Measurements from ENCODE around the gene RHOT1. TPM values are rescaled to one million over a fixed set of nuclear protein-coding genes. Genes with fewer than 3 reads are reported as not detected.

RHOT1 gene
- total RNA-seq, 1 experiment from 2014 or later: 22.3 TPM

DNA sequence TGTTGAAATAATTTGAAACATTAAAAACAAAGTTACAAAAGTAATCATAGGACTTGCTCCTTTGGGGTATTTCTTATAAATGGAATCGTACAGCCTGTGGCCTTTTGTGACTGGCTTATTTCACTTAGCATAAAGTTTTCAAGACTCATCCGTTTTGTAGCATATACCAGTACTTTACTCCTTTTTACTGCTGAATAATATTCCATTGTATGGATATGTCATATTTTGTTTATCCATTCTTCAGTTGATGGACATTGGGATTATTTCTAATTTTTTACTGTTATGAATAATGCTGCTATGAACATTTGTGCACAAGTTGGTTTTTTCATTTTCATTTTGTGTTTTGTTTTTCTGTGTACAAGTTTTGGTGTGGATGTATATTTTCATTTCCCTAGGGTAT, 93.3 kb downstream of the RHOT1 start:
- no peak overlapping the region for H3K4me3 ChIP-seq (ENCODE audit: low read length)
- ChIA-PET CTCF (no interaction called here), POLR2A (ENCODE audit: unreplicated experiment) (no interaction called here)
- no peak overlapping the region for H3K9ac ChIP-seq (ENCODE audit: low read length)
- no TSS peak for BruUV-seq (replicated peaks)
- TF ChIP-seq, protein P1, sequence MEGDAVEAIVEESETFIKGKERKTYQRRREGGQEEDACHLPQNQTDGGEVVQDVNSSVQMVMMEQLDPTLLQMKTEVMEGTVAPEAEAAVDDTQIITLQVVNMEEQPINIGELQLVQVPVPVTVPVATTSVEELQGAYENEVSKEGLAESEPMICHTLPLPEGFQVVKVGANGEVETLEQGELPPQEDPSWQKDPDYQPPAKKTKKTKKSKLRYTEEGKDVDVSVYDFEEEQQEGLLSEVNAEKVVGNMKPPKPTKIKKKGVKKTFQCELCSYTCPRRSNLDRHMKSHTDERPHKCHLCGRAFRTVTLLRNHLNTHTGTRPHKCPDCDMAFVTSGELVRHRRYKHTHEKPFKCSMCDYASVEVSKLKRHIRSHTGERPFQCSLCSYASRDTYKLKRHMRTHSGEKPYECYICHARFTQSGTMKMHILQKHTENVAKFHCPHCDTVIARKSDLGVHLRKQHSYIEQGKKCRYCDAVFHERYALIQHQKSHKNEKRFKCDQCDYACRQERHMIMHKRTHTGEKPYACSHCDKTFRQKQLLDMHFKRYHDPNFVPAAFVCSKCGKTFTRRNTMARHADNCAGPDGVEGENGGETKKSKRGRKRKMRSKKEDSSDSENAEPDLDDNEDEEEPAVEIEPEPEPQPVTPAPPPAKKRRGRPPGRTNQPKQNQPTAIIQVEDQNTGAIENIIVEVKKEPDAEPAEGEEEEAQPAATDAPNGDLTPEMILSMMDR (conservative IDR thresholded peaks at IDR 0.05; ENCODE audit: low read depth, low read length): no peak
- TF ChIP-seq EZH2phosphoT487 (IDR thresholded peaks at IDR 0.05; ENCODE audit: borderline replicate concordance, low read length) (no peak), EZH2 (IDR thresholded peaks at IDR 0.05; ENCODE audit: low read length, unreplicated experiment) (no peak)
- H3K27ac ChIP-seq (ENCODE audit: low read length): no peak overlapping the region
- no peak for ATAC-seq
- H3K79me2 ChIP-seq (ENCODE audit: low read length): no peaks in the 10 kb centered on the region
- no peaks in the 10 kb centered on the region for H3K36me3 ChIP-seq (ENCODE audit: low read depth, low read length)
- no peaks in the 10 kb centered on the region for H3K9me3 ChIP-seq (ENCODE audit: low read length)
- intact Hi-C loops (cut with micrococcal nuclease): no loop called here
- no peak for DNase-seq
- H3K4me1 ChIP-seq (ENCODE audit: insufficient read depth, low read length): no peaks in the 10 kb centered on the region
- H3K9me2 ChIP-seq (replicated peaks; ENCODE audit: low read length): no peaks in the 10 kb centered on the region
- no peaks in the 10 kb centered on the region for H3K27me3 ChIP-seq (ENCODE audit: low read length)
- H4K20me1 ChIP-seq (ENCODE audit: low read length): no peaks in the 10 kb centered on the region
- no peak overlapping the region for H3K4me2 ChIP-seq (ENCODE audit: low read length)
- H2AFZ ChIP-seq (ENCODE audit: low read length): no peak overlapping the region
- no peaks in the 10 kb centered on the region for H3F3A ChIP-seq (ENCODE audit: low read length, unreplicated experiment)

DNA sequence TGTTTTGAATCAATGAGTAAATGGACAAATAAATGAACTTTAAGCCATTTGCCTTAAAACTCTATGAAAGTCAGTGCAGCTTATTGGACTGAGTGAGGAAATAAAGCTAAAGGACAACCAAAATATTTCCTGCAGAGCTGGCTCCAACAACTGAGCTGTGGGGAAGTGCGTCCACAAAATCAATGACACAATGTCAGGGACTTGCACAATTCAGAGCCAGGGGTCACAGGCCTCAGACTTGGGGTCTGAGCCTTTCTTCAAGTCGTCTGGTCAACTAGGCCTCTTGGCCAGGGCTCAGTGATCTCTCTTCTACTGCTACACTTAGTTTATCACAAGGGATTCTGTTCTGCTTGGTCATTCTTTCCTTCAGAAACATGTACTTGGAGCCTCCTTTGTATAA, 97.2 kb downstream of the RHOT1 start:
- POLR2A ChIA-PET (ENCODE audit: unreplicated experiment): interaction anchor here (0.7 kb wide), 1 partner anchor 69 kb away, joined by 3 read pairs; no protein-coding TSS in a partner anchor
- Histone ChIP-seq H3K4me2 (ENCODE audit: low read length) (no peak overlapping the region), H3K9me3 (ENCODE audit: low read length) (no peaks in the 10 kb centered on the region), H3K36me3 (ENCODE audit: low read depth, low read length) (no peaks in the 10 kb centered on the region), H3K4me3 (ENCODE audit: low read length) (no peak overlapping the region), H3K27me3 (ENCODE audit: low read length) (no peaks in the 10 kb centered on the region), H3K27ac (ENCODE audit: low read length) (no peak overlapping the region), H3F3A (ENCODE audit: low read length, unreplicated experiment) (no peaks in the 10 kb centered on the region), H3K9ac (ENCODE audit: low read length) (no peak overlapping the region), H2AFZ (ENCODE audit: low read length) (no peak overlapping the region), H3K4me1 (ENCODE audit: insufficient read depth, low read length) (no peaks in the 10 kb centered on the region), H3K79me2 (ENCODE audit: low read length) (no peaks in the 10 kb centered on the region), H3K9me2 (replicated peaks; ENCODE audit: low read length) (no peaks in the 10 kb centered on the region), H4K20me1 (ENCODE audit: low read length) (no peaks in the 10 kb centered on the region)
- no peak for TF ChIP-seq EZH2phosphoT487 (IDR thresholded peaks at IDR 0.05; ENCODE audit: borderline replicate concordance, low read length)
- TF ChIP-seq EZH2 (IDR thresholded peaks at IDR 0.05; ENCODE audit: low read length, unreplicated experiment): no peak
- TF ChIP-seq, protein P1 (conservative IDR thresholded peaks at IDR 0.05; ENCODE audit: low read depth, low read length): no peak
- CTCF ChIA-PET: no interaction called here
- no peak for ATAC-seq
- no TSS peak for BruUV-seq (replicated peaks)
- DNase-seq: no peak
- intact Hi-C loops (cut with micrococcal nuclease): no loop called here

DNA sequence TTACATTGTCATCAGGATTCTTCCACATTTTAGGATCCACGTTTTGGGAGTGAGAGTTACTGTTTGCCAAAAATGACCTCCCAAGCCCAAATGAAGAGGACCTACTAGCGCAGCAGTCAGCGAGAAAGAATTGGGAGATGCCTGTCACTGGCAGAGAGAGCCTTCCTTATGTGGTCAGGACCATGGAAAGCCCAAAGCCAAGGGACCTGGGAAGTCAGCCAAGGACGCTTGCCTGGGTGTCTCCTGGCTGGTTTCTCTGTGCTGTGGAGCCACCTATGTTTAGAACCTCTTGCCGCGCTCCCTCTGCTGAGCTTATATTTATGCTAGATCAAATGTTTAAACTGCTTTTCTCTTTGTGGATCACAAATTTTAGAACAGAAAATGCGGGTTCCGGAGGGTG, 98.4 kb downstream of the RHOT1 start:
- DNase-seq (no peak), ATAC-seq (no peak)
- H3K27ac ChIP-seq (ENCODE audit: low read length): no peak overlapping the region
- POLR2A ChIA-PET (ENCODE audit: unreplicated experiment): no interaction called here
- CTCF ChIA-PET: no interaction called here
- TF ChIP-seq, protein P1 (conservative IDR thresholded peaks at IDR 0.05; ENCODE audit: low read depth, low read length): no peak
- TF ChIP-seq EZH2 (IDR thresholded peaks at IDR 0.05; ENCODE audit: low read length, unreplicated experiment): no peak
- TF ChIP-seq EZH2phosphoT487 (IDR thresholded peaks at IDR 0.05; ENCODE audit: borderline replicate concordance, low read length): no peak
- H3F3A ChIP-seq (ENCODE audit: low read length, unreplicated experiment): no peaks in the 10 kb centered on the region
- H3K9me3 ChIP-seq (ENCODE audit: low read length): no peaks in the 10 kb centered on the region
- H3K4me1 ChIP-seq (ENCODE audit: insufficient read depth, low read length): no peaks in the 10 kb centered on the region
- no peaks in the 10 kb centered on the region for H3K36me3 ChIP-seq (ENCODE audit: low read depth, low read length)
- H3K4me3 ChIP-seq (ENCODE audit: low read length): no peak overlapping the region
- no peaks in the 10 kb centered on the region for H3K9me2 ChIP-seq (replicated peaks; ENCODE audit: low read length)
- no peaks in the 10 kb centered on the region for H3K79me2 ChIP-seq (ENCODE audit: low read length)
- H2AFZ ChIP-seq (ENCODE audit: low read length): no peak overlapping the region
- H3K4me2 ChIP-seq (ENCODE audit: low read length): no peak overlapping the region
- BruUV-seq (replicated peaks): no TSS peak
- H4K20me1 ChIP-seq (ENCODE audit: low read length): no peaks in the 10 kb centered on the region
- H3K9ac ChIP-seq (ENCODE audit: low read length): no peak overlapping the region
- intact Hi-C loops (cut with micrococcal nuclease): no loop called here
- no peaks in the 10 kb centered on the region for H3K27me3 ChIP-seq (ENCODE audit: low read length)
